ENCODE results near the gene HIC1.

The HIC1 gene

DNA sequence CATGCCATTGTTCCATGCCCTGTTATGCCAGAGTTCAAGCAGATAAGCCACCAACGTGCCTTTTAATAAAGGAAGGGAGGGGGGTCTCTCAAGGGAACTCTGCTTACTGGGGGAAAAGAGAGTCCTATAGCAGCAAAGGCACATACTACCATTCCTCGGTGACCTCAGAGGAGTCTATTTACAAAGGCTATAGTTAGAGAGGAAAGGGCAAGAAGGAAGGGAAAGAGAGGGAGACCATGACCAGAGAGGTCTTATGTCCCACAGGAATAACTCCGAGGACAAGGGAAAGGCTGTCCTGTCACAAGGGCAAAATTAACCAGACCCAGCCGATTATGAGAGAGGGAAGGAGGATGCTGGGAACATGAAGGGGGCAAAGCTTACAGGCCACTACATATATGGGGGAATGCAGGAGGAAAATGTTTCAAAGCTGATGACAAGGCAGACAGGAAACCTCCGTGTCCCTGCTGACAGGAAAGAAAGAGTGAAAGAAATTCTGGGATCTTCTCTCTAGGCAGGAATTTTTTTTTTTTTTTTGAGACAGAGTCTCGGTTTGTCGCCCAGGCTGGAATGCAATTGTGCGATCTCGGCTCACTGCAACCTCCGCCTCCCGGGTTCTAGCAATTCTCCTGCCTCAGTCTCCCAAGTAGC, 51.5 kb downstream of the HIC1 start:
- DNase-seq, result no peak

DNA sequence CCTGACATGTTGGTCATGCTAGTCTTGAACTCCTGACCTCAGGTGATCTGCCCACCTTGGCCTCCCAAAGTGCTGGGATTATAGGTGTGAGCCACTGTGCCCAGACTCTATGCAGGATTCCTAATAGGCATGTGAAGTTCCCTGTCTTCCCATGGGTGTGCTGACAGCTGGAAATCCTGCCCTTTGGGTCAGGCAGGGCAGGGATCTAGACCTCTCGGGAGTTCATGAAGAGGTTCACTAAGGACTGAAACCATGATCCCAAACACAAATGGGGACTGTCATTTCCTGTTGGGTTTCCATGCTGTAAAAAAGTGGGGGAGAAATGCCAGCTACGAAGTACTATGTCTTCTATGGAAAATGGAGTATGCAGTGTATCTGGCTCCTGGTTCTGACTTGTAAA, 52.1 kb downstream of the HIC1 start:
- no peak for DNase-seq

DNA sequence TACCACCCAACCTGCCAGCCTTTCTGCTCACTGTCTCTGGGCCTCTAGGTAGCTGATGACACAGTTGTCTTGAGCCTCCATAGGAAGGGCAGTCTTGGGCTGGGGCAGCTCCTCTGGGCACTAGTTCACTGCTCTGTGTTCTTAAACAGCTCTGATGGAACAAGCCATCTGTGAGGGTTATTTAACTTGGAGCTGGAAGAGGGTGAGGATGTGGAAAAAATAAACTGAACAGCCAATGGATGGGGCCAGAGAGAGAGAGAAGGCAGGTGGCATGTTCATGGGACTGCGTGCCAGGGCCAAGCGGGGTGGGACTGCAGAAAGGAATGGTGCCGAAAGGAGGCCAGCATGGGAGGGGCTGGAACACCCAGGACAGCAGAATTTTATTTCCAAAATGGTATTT, 52.6 kb downstream of the HIC1 start:
- DNase-seq, result no peak

GRCh38 chr17:2108170-2108569, 53.3 kb downstream of the HIC1 start:
- no peak for DNase-seq

DNA sequence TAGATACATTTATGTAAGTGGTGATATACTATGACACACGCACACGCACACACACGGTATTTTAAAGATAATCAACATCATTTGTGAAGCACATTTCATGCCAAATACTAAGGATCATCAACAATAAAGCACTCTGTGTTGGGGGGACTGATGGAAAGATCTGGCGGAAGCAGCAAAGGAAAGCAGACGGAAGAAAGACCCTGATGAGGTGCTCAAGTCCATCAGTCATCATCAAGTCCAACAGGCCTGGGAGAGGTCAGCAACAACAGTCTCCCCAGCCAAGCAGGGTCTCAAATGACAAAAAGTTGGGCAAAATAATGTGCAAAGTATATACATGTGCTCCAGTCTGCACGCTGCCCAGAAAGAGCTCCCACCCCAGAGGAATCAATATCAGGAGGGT, 55.5 kb downstream of the HIC1 start:
- no peak for DNase-seq

- DNase-seq, result no peak
Observed at GRCh38 chr17:2111691-2112090, 56.8 kb downstream of the HIC1 start.

Data from SW 1271 (cell line).